Measurements from ENCODE around the gene PROM2. TPM values are rescaled to one million over a fixed set of nuclear protein-coding genes. Genes with fewer than 3 reads are reported as not detected.
"Not testable (repeated sequence)": the region's sequence is repeated elsewhere in the genome, so short reads cannot be mapped to it uniquely, and the experiment has no call there.

The PROM2 gene
- total RNA-seq, 1 donor from 2014 or later, result 2.3 TPM

- H3K4me3 ChIP-seq (ENCODE audit: low read depth, low read length), result no peak overlapping the region
- H3K36me3 ChIP-seq (ENCODE audit: control insufficient read depth, insufficient read depth, low read length), result no peaks in the 10 kb centered on the region
- no peak for DNase-seq (ENCODE audit: low read depth)
- no peak for TF ChIP-seq CTCF (IDR thresholded peaks at IDR 0.05; ENCODE audit: insufficient read depth, low read length, poor library complexity, severe bottlenecking)
- peaks cover 3% of the 10 kb centered on the region for H3K27me3 ChIP-seq (ENCODE audit: control insufficient read depth, insufficient read depth, low read length)
Measured at GRCh38 chr2:95266781-95267430, 7.3 kb upstream of the PROM2 start.

- DNase-seq (ENCODE audit: low read depth), result no peak
- Histone ChIP-seq H3K4me3 (ENCODE audit: low read depth, low read length) (no peak overlapping the region), H3K36me3 (ENCODE audit: control insufficient read depth, insufficient read depth, low read length) (no peaks in the 10 kb centered on the region), H3K27me3 (ENCODE audit: control insufficient read depth, insufficient read depth, low read length) (peaks cover 3% of the 10 kb centered on the region)
- TF ChIP-seq CTCF (IDR thresholded peaks at IDR 0.05; ENCODE audit: insufficient read depth, low read length, poor library complexity, severe bottlenecking), result no peak
Measured at GRCh38 chr2:95267458-95268210, 6.6 kb upstream of the PROM2 start.

- no peak for DNase-seq (ENCODE audit: low read depth)
- Histone ChIP-seq H3K27me3 (ENCODE audit: control insufficient read depth, insufficient read depth, low read length) (peaks cover 3% of the 10 kb centered on the region), H3K36me3 (ENCODE audit: control insufficient read depth, insufficient read depth, low read length) (no peaks in the 10 kb centered on the region), H3K4me3 (ENCODE audit: low read depth, low read length) (no peak overlapping the region)
- TF ChIP-seq CTCF (IDR thresholded peaks at IDR 0.05; ENCODE audit: insufficient read depth, low read length, poor library complexity, severe bottlenecking), result no peak
Measured at GRCh38 chr2:95268211-95269035, 5.8 kb upstream of the PROM2 start.

GRCh38 chr2:95269036-95269680 is 5.1 kb upstream of the PROM2 start:
- no peak for TF ChIP-seq CTCF (IDR thresholded peaks at IDR 0.05; ENCODE audit: insufficient read depth, low read length, poor library complexity, severe bottlenecking)
- no peak for DNase-seq (ENCODE audit: low read depth)
- H3K36me3 ChIP-seq (ENCODE audit: control insufficient read depth, insufficient read depth, low read length), result no peaks in the 10 kb centered on the region
- peaks cover 3% of the 10 kb centered on the region for H3K27me3 ChIP-seq (ENCODE audit: control insufficient read depth, insufficient read depth, low read length)
- H3K4me3 ChIP-seq (ENCODE audit: low read depth, low read length), result no peak overlapping the region

- H3K4me3 ChIP-seq (ENCODE audit: low read depth, low read length); H3K36me3 ChIP-seq (ENCODE audit: control insufficient read depth, insufficient read depth, low read length); H3K27me3 ChIP-seq (ENCODE audit: control insufficient read depth, insufficient read depth, low read length); DNase-seq (ENCODE audit: low read depth): not testable (repeated sequence)
Measured at GRCh38 chr2:95269745-95270144, 4.5 kb upstream of the PROM2 start.
